ENCODE results near the gene ELP2. TPM values are rescaled to one million over a fixed set of nuclear protein-coding genes. Genes with fewer than 3 reads are reported as not detected.

ELP2 gene
- total and polyA plus RNA-seq, 2 of the 8 experiments (the other 6 are each of a cell fraction or from before 2014, with no cell fraction given), result 55.8 to 165 TPM

DNA sequence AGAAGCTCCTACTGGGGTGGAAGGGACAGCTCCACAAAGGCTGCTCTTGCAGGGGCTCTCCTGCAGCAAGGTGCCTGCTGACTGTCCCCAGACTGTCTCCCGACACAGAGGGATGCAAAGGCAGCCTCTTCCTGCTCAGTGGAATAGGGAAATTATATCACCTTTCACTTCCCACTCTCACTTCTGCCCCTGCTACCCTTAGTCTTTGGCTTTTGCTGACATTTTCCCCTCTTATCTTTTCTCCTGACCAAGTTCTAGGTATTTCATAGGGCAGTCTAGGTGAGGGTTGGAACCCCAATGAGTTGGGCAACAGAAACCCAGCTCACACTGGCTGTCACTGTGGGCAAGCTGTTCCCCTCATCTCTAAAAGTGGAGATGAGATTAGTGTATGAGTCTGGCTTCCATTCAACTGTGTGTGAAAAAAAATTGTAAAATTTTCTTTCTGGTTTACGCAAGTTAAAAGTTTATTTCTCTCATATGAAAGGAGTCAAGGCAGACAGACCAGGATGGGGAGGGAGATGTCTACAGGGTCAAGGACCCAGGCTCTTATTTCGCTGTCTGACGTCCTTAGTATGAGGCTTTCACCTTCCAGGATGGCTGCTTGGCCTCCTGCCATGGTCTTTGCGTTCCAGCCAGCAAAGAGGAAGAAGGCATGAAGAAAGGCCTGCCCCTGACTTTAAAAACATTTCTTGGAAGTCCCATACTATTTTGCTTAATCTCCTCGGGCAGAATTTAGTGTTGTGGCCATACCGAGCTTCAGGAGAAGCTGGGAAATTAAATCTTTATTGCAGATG, 50.1 kb downstream of the ELP2 start:
- TF ChIP-seq, protein P1, sequence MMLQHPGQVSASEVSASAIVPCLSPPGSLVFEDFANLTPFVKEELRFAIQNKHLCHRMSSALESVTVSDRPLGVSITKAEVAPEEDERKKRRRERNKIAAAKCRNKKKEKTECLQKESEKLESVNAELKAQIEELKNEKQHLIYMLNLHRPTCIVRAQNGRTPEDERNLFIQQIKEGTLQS (IDR thresholded peaks at IDR 0.05; ENCODE audit: insufficient read depth, low read depth, low read length), result no peak
- TF ChIP-seq POLR2A (IDR thresholded peaks at IDR 0.05; ENCODE audit: control extremely low read depth in 1 of 2, low read depth in 2 of 2, low read length in 2 of 2), result peak in 1 of 2 experiments; percentile 18; a peak in 1 of 3 replicates
- Histone ChIP-seq H3K36me3 (ENCODE audit: control insufficient read depth in 2 of 4, insufficient read depth in 4 of 4, low read length in 3 of 4) (peaks cover 3 to 24% (median 13%) of the 10 kb centered on the region in 4 experiments; a peak in 6 of 8 replicates), H3K23me2 (ENCODE audit: low read depth, low read length) (no peaks in the 10 kb centered on the region), H3K4me2 (ENCODE audit: insufficient read depth in 1 of 2, low read depth in 2 of 2, low read length in 2 of 2) (no peak overlapping the region), H3K9ac (replicated peaks in 1 of 4; ENCODE audit: extremely low read depth in 1 of 4, low read depth in 3 of 4, low read length in 3 of 4) (no peak overlapping the region), H3K18ac (ENCODE audit: extremely low read depth, low read length) (no peak overlapping the region), H2BK12ac (ENCODE audit: low read depth, low read length) (no peak overlapping the region), H3K56ac (replicated peaks; ENCODE audit: insufficient read length, low read depth, low read length) (no peak overlapping the region), H3K27ac (ENCODE audit: low read depth, low read length) (no peak overlapping the region), H3K23ac (ENCODE audit: insufficient read length) (no peak overlapping the region), H3K9me3 (ENCODE audit: insufficient read depth in 2 of 2, low read depth in 1 of 2, low read length in 1 of 2) (no peaks in the 10 kb centered on the region), H4K5ac (ENCODE audit: insufficient read length, low read depth, low read length) (no peak overlapping the region), H3K14ac (ENCODE audit: insufficient read length) (no peak overlapping the region), H3K79me2 (ENCODE audit: control insufficient read depth in 1 of 2, insufficient read depth in 2 of 2, low read length in 2 of 2) (no peaks in the 10 kb centered on the region), H2AK5ac (ENCODE audit: low read depth, low read length) (no peak overlapping the region), H3K79me1 (ENCODE audit: low read depth, low read length) (no peaks in the 10 kb centered on the region), H4K20me1 (replicated peaks in 1 of 2; ENCODE audit: control insufficient read depth in 1 of 2, insufficient read depth in 2 of 2, low read length in 2 of 2) (peaks cover 0 to 2% of the 10 kb centered on the region in 2 experiments), H2BK120ac (replicated peaks; ENCODE audit: low read depth, low read length) (no peak overlapping the region), H2AFZ (ENCODE audit: low read length) (no peak overlapping the region), H2BK20ac (ENCODE audit: low read length) (no peak overlapping the region), H3K4me1 (replicated peaks in 1 of 4; ENCODE audit: control insufficient read depth in 3 of 4, insufficient read depth in 4 of 4, low read length in 3 of 4) (no peaks in the 10 kb centered on the region; a peak in 1 of 7 replicates), H2BK5ac (ENCODE audit: low read depth, low read length) (no peak overlapping the region), H4K8ac (ENCODE audit: extremely low read depth, insufficient read depth, low read length) (no peak overlapping the region), H3K27me3 (replicated peaks in 1 of 4; ENCODE audit: control insufficient read depth in 3 of 4, extremely low read depth in 1 of 4, insufficient read depth in 3 of 4, low read length in 3 of 4) (no peaks in the 10 kb centered on the region), H2BK15ac (ENCODE audit: low read length) (no peak overlapping the region), H3K4me3 (ENCODE audit: extremely low read depth in 1 of 4, insufficient read depth in 2 of 4, low read depth in 3 of 4, low read length in 4 of 4) (no peak overlapping the region), H4K91ac (replicated peaks; ENCODE audit: insufficient read length, low read length) (no peak overlapping the region), H3K4ac (replicated peaks; ENCODE audit: insufficient read length, low read depth, low read length) (no peak overlapping the region)
- POLR2A ChIA-PET (ENCODE audit: partially characterized antibody), result interaction anchor here (1.3 to 3.8 kb wide), 4 partner anchors 10 to 105 kb away, joined by 3 to 24 read pairs (median 4); no protein-coding TSS in a partner anchor
- FAIRE-seq, result no peak
- no peak for DNase-seq (ENCODE audit: low read depth in 1 of 2, low spot score in 2 of 2)
- CTCF ChIA-PET (ENCODE audit: partially characterized antibody), result interaction anchor here (0.6 to 2.5 kb wide), 4 partner anchors 19 to 508 kb away, joined by 3 to 11 read pairs (median 4); no protein-coding TSS in a partner anchor
- WGBS, 2 experiments (ENCODE audit: extremely low coverage in 1 of 2, insufficient coverage in 1 of 2, insufficient read length in 1 of 2, insufficient replicate concordance in 2 of 2, low coverage in 1 of 2, low lambda C conversion rate in 2 of 2, missing lambda C conversion rate in 1 of 2), result 79% methylated on average over 7 of the region's 7 CpGs; no CpG with 5 or more reads in 1 of the 2 experiments
